Ishikawa (cell line): ENCODE results near the gene RNF152.

Source experiments
- MAX ChIP-seq: IDR thresholded peaks from 2 replicates; pipeline ENCODE4 v1.6.1; 2012
- TCF12 ChIP-seq: IDR thresholded peaks from 2 replicates; pipeline ENCODE4 v1.6.1; 2012; ENCODE audit warnings: low read depth
- TEAD4 ChIP-seq: IDR thresholded peaks from 2 replicates; pipeline ENCODE4 v1.6.1; 2012
- YY1 ChIP-seq: IDR thresholded peaks from 2 replicates; pipeline ENCODE4 v1.6.1; 2012; ENCODE audit warnings: low read depth

- TF ChIP-seq YY1 (no peak), MAX (no peak), TEAD4 (no peak), TCF12 (no peak)
Observed at GRCh38 chr18:61833387-61833786, 59.4 kb downstream of the RNF152 start.
